ENCODE measurements around the gene TRIM71. TPM values are rescaled to one million over a fixed set of nuclear protein-coding genes. Genes with fewer than 3 reads are reported as not detected.

Gene TRIM71
- polyA plus RNA-seq, 1 donor from 2014 or later = 4.0 TPM

- H3F3A ChIP-seq (ENCODE audit: insufficient read depth, low read length, poor library complexity, severe bottlenecking) = no peaks in the 10 kb centered on the region
- H3K79me2 ChIP-seq (replicated peaks; ENCODE audit: insufficient read depth, low read length) = no peaks in the 10 kb centered on the region
- H3K9me3 ChIP-seq (ENCODE audit: low read length) = no peaks in the 10 kb centered on the region
- no peaks in the 10 kb centered on the region for H3K27me3 ChIP-seq (ENCODE audit: insufficient read depth, low read depth, low read length)
- no peak overlapping the region for H3K4me2 ChIP-seq (ENCODE audit: low read length)
- no peak overlapping the region for H3K4me3 ChIP-seq (ENCODE audit: low read length)
- no peak overlapping the region for H2AFZ ChIP-seq (ENCODE audit: low read depth, low read length)
- H3K27ac ChIP-seq (ENCODE audit: low read length) = no peak overlapping the region
- no peaks in the 10 kb centered on the region for H3K9me2 ChIP-seq (ENCODE audit: insufficient read depth, low read length)
- no peaks in the 10 kb centered on the region for H4K20me1 ChIP-seq (ENCODE audit: insufficient read depth)
- no peak overlapping the region for H3K9ac ChIP-seq (ENCODE audit: low read length)
- TF ChIP-seq MXI1 (conservative IDR thresholded peaks at IDR 0.05; ENCODE audit: poor library complexity, severe bottlenecking) (no peak), POLR2AphosphoS5 (IDR thresholded peaks at IDR 0.05) (no peak), RAD21 (conservative IDR thresholded peaks at IDR 0.05) (no peak), CTCF (IDR thresholded peaks at IDR 0.05; ENCODE audit: poor library complexity, severe bottlenecking) (no peak), REST (IDR thresholded peaks at IDR 0.05; ENCODE audit: borderline replicate concordance) (no peak), SMC3 (conservative IDR thresholded peaks at IDR 0.05; ENCODE audit: poor library complexity) (no peak), EP300 (conservative IDR thresholded peaks at IDR 0.05; ENCODE audit: poor library complexity, severe bottlenecking) (no peak), EZH2 (IDR thresholded peaks at IDR 0.05; ENCODE audit: borderline replicate concordance, insufficient read depth, low read length, poor library complexity, severe bottlenecking) (no peak), TAF1 (IDR thresholded peaks at IDR 0.05; ENCODE audit: low read depth) (no peak)
- peaks cover 10% of the 10 kb centered on the region for H3K36me3 ChIP-seq (ENCODE audit: insufficient read depth, low read length)
These were observed 73.6 kb downstream of the TRIM71 start for GRCh38 chr3:32891365-32891764.

GRCh38 chr3:32892625-32893598, 75.1 kb downstream of the TRIM71 start:
- Histone ChIP-seq H3K36me3 (ENCODE audit: insufficient read depth, low read length) (peaks cover 10% of the 10 kb centered on the region), H3K9me3 (ENCODE audit: low read length) (no peaks in the 10 kb centered on the region), H2AFZ (ENCODE audit: low read depth, low read length) (no peak overlapping the region), H3K9me2 (ENCODE audit: insufficient read depth, low read length) (no peaks in the 10 kb centered on the region), H3K27me3 (ENCODE audit: insufficient read depth, low read depth, low read length) (no peaks in the 10 kb centered on the region), H3K27ac (ENCODE audit: low read length) (no peak overlapping the region), H3K4me2 (ENCODE audit: low read length) (no peak overlapping the region), H3K9ac (ENCODE audit: low read length) (no peak overlapping the region), H3F3A (ENCODE audit: insufficient read depth, low read length, poor library complexity, severe bottlenecking) (no peaks in the 10 kb centered on the region), H3K4me3 (ENCODE audit: low read length) (no peak overlapping the region), H4K20me1 (ENCODE audit: insufficient read depth) (no peaks in the 10 kb centered on the region), H3K79me2 (replicated peaks; ENCODE audit: insufficient read depth, low read length) (no peaks in the 10 kb centered on the region)
- TF ChIP-seq EZH2 (IDR thresholded peaks at IDR 0.05; ENCODE audit: borderline replicate concordance, insufficient read depth, low read length, poor library complexity, severe bottlenecking) = no peak
- TF ChIP-seq TAF1 (IDR thresholded peaks at IDR 0.05; ENCODE audit: low read depth) = no peak
- TF ChIP-seq POLR2AphosphoS5 (IDR thresholded peaks at IDR 0.05) = no peak
- TF ChIP-seq RAD21 (conservative IDR thresholded peaks at IDR 0.05) = no peak
- TF ChIP-seq REST (IDR thresholded peaks at IDR 0.05; ENCODE audit: borderline replicate concordance) = no peak
- TF ChIP-seq CTCF (IDR thresholded peaks at IDR 0.05; ENCODE audit: poor library complexity, severe bottlenecking) = no peak
- TF ChIP-seq EP300 (conservative IDR thresholded peaks at IDR 0.05; ENCODE audit: poor library complexity, severe bottlenecking) = no peak
- no peak for TF ChIP-seq SMC3 (conservative IDR thresholded peaks at IDR 0.05; ENCODE audit: poor library complexity)
- no peak for TF ChIP-seq MXI1 (conservative IDR thresholded peaks at IDR 0.05; ENCODE audit: poor library complexity, severe bottlenecking)
